ENCODE results near the gene NPLOC4. TPM values are rescaled to one million over a fixed set of nuclear protein-coding genes. Genes with fewer than 3 reads are reported as not detected.
"Not testable (repeated sequence)": the region's sequence is repeated elsewhere in the genome, so short reads cannot be mapped to it uniquely, and the experiment has no call there.

NPLOC4 gene
- total and polyA plus RNA-seq, 8 donors = 24.0 to 284 (median 54.8) TPM

- Histone ChIP-seq H3K4me1 (peaks cover 27 to 42% (median 37%) of the 10 kb centered on the region in 4 donors), H3K9me3 (no peaks in the 10 kb centered on the region), H3K27ac (no peak overlapping the region), H3K4me3 (no peak overlapping the region), H3K36me3 (peaks cover 7 to 37% (median 29%) of the 10 kb centered on the region in 4 donors), H3K27me3 (no peaks in the 10 kb centered on the region)
- intact Hi-C loops (cut with DNase I; ENCODE audit: low total_unique reads) = no loop called here
- no peak for TF ChIP-seq POLR2AphosphoS5 (IDR thresholded peaks at IDR 0.05)
- no peak for TF ChIP-seq EP300 (IDR thresholded peaks at IDR 0.05)
- TF ChIP-seq CTCF (IDR thresholded peaks at IDR 0.05) = no peak
- TF ChIP-seq POLR2A (IDR thresholded peaks at IDR 0.05) = no peak
- 68 to 79% (median 72%) methylated on average over 17 of the region's 17 CpGs for WGBS, 5 donors
- DNase-seq = no peak
Observed at GRCh38 chr17:81681672-81682071, 44.8 kb upstream of the NPLOC4 start.

- H3K36me3 ChIP-seq = peaks cover 0 to 23% (median 16%) of the 10 kb centered on the region in 4 donors
- H3K4me3 ChIP-seq = no peak overlapping the region
- no peaks in the 10 kb centered on the region for H3K9me3 ChIP-seq
- no peaks in the 10 kb centered on the region for H3K27me3 ChIP-seq
- TF ChIP-seq POLR2AphosphoS5 (IDR thresholded peaks at IDR 0.05) (no peak), POLR2A (IDR thresholded peaks at IDR 0.05) (no peak), CTCF (IDR thresholded peaks at IDR 0.05) (no peak), EP300 (IDR thresholded peaks at IDR 0.05) (no peak)
- WGBS, 5 donors = 79 to 86% (median 86%) methylated on average over 11 of the region's 11 CpGs
- no peak overlapping the region for H3K27ac ChIP-seq
- H3K4me1 ChIP-seq = peaks cover 20 to 31% (median 27%) of the 10 kb centered on the region in 4 donors
- no peak for DNase-seq
- intact Hi-C loops (cut with DNase I; ENCODE audit: low total_unique reads) = no loop called here
Observed at GRCh38 chr17:81680150-81680549, 43.2 kb upstream of the NPLOC4 start.

- Histone ChIP-seq H3K4me1 (peaks cover 0 to 9% (median 4%) of the 10 kb centered on the region in 4 donors), H3K27ac (no peak overlapping the region), H3K36me3 (peaks cover 16 to 55% (median 44%) of the 10 kb centered on the region in 4 donors), H3K27me3 (no peaks in the 10 kb centered on the region), H3K9me3 (no peaks in the 10 kb centered on the region), H3K4me3 (no peak overlapping the region)
- no peak for TF ChIP-seq CTCF (IDR thresholded peaks at IDR 0.05)
- TF ChIP-seq EP300 (IDR thresholded peaks at IDR 0.05) = no peak
- TF ChIP-seq POLR2AphosphoS5 (IDR thresholded peaks at IDR 0.05) = no peak
- no peak for TF ChIP-seq POLR2A (IDR thresholded peaks at IDR 0.05)
- WGBS, 5 donors = 80 to 94% (median 89%) methylated on average over 10 to 17 of the region's 17 CpGs
- no peak for DNase-seq
- intact Hi-C loops (cut with DNase I; ENCODE audit: low total_unique reads) = no loop called here
Observed at GRCh38 chr17:81676906-81677305, 40.0 kb upstream of the NPLOC4 start.

GRCh38 chr17:81675515-81676221 is 38.8 kb upstream of the NPLOC4 start:
- intact Hi-C loops (cut with DNase I; ENCODE audit: low total_unique reads); H3K4me3 ChIP-seq; H3K4me1 ChIP-seq; H3K27me3 ChIP-seq; H3K27ac ChIP-seq; H3K9me3 ChIP-seq: not testable (repeated sequence)
- peaks cover 29 to 55% (median 48%) of the 10 kb centered on the region in 4 donors for H3K36me3 ChIP-seq
- peak; percentile 18 to 46 for DNase-seq
- 37 to 41% (median 40%) methylated on average over 18 of the region's 18 CpGs for WGBS, 5 donors
- TF ChIP-seq POLR2AphosphoS5 (IDR thresholded peaks at IDR 0.05) (peak in 1 of 3 donors; percentile 25), CTCF (IDR thresholded peaks at IDR 0.05) (peak in 5 of 7 experiments; percentile 27 to 80 (median 65))

Data from stomach (tissue), 9 donors.